GM21381 (cell line): ENCODE measurements around the gene HTRA1.

Experiments
- ATAC-seq: cut with Tn5 transposase; IDR thresholded peaks from one replicate; pipeline ENCODE4 v1.9.1; 2021; ENCODE audit warnings: mild to moderate bottlenecking, moderate library complexity; ENCODE audit not compliant: unreplicated experiment

The HTRA1 gene

DNA sequence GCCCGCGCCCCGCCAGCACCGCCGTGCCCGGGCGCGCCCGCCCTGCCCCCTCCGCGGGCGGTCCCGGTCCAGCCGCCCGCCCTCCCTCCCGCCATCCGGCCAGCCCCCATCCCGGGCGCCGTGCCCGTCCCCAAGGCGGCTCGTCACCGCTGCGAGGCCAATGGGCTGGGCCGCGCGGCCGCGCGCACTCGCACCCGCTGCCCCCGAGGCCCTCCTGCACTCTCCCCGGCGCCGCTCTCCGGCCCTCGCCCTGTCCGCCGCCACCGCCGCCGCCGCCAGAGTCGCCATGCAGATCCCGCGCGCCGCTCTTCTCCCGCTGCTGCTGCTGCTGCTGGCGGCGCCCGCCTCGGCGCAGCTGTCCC lies at the start of gene HTRA1:
TSS of gene HTRA1 (plus strand) at position 187 of the 362 bp plus-strand sequence. CDS start at position 287, 100 bp downstream.
- ATAC-seq: no peak

DNA sequence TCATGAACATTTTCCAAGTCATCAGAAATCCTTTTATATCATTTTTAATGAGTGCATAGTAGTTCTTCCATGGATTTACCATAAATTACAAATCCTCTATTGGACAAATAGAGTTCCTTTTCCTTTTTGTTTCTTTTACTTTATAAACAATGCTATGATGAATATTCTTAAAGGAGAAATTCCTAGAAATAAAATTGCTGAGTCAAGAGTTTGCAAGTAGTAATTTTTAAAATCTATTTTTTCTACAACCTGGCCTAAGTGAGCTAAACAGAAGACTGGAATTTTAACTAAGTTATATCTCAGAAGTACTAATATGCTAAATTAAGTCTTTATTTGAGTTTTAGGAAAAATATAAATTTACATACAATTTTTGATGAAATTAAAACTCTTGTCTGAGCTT lies 48.0 kb upstream of the HTRA1 start:
- no peak for ATAC-seq

DNA sequence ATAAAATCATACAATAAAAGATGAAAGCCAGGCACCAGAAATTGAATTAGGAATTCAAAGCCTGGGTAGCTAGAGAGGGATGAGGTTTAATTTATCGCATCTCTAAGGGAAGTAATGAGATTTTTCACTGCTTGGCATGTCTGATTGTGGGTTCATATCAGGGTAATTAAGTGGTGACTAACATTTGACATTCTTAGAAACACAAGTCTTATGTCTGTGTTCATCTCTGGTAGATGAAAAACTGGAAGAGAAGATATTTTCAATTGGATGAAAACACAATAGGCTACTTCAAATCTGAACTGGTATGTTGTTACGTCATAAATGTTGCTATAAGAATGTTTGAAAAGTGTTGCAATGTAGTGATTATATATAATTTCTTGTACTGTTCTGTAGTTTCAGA lies 43.7 kb upstream of the HTRA1 start:
- ATAC-seq: no peak

DNA sequence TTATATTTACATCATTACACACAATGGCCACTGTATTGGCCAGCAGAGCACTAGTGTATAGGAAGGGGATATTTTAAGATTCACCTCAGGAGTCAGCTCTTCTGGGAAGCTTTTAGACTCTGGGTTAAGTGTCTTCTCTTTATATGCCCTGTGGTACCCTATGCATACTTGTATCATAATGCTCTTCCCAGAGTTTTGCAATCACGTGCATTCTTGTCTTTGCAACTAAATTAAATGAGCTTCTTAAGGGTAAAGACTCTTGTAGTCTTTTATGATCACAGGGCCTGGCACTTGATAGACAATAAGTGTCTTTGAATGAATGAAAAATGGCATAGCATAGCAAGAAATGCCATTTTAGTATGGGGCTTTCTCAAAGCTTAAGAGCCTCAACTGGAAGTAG lies 42.3 kb upstream of the HTRA1 start:
- ATAC-seq: no peak

DNA sequence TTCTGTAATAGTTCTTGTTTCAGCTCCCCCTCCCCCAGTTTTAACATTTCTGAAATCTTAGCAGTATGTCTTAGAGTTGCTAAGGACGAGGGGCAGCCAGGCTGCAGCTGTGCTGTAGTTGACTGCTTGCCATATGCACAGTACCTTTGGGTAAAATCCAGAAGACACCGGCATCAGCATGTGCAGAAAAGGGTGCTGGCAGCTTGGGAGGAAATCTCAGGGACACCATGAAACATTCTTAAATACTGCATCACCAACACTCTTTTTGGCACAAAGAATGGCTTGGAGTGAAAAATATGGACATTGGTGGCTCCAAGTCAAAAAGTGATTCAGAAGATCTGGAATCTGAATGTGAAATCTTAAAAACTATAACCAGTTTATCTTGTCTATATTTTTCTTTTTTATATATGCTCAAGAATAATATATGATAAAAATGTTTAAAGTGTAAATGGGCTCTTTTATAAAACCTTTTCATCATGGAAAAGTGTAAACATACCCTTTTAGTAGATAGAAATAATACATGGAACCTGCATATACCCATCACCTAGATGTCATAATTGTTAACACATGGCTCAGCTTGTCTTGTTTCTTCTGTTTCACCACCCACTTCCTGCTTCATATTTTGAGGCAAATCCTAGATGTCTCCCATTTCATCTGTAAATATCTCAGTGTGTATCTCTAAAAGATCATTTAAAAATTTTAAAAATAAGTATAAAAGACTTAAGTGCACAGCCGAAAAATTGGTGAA lies 41.3 kb upstream of the HTRA1 start:
- no peak for ATAC-seq

DNA sequence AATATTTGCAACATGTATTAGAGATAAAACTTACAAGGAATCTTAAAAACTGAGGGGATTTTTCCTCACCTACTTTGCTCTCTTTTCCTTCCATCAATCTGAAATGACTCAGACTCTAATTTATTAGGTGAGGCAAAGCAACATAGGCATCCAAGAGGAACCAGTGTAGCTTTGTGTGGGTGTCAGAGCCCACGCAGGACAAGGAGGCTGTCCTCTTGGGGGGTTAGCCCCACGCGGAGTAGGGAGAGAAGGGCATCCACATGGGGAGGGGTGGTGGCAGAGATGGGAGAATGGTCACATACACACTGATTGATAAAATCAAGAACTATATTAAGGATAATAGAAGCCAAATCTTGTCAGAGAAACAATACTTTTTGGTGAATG lies 40.7 kb upstream of the HTRA1 start:
- ATAC-seq: no peak

DNA sequence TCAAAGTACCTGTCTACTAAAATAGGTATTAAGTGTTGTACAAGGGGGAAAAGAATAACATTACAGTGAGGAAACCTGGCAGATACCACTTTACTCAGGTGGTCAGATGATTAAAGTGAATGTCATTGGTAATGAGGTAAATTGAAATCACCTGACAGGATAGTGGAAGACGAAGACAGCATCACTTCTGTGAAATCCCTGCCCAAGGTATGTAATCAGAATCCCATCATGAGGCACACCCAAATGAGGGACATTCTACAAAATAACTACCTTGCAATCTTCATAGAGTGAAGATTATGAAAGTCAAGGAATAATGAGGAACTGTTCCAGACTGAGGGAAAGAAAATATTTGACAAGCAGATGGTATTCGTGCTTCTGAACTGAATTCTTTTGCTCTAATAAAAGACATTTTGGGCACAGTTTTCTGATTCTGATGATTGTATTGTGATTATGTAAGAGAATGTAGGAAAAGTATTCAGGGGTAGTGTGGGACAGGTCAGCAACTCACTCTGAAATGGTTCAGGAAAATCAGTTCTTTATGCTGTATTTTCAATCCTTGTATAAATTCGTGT lies 40.2 kb upstream of the HTRA1 start:
- no peak for ATAC-seq

DNA sequence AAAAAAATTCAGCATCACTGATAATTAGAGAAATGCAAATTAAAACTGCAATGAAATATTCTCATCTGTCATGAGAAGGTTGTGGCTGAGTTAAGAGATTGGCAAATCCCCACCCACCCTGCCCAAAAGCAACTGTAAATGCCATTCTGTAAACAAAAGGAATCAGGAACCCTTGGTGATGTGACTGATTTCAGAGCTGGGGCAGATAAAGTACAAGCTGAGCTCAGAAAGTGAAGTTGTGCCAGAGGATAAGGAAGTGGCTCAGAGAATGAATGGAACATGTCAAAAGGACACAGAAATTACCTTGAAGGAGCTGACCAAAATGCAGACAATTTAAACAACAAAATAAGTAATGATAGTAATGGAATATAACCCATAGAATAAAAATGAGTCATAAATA lies 39.6 kb upstream of the HTRA1 start:
- no peak for ATAC-seq

DNA sequence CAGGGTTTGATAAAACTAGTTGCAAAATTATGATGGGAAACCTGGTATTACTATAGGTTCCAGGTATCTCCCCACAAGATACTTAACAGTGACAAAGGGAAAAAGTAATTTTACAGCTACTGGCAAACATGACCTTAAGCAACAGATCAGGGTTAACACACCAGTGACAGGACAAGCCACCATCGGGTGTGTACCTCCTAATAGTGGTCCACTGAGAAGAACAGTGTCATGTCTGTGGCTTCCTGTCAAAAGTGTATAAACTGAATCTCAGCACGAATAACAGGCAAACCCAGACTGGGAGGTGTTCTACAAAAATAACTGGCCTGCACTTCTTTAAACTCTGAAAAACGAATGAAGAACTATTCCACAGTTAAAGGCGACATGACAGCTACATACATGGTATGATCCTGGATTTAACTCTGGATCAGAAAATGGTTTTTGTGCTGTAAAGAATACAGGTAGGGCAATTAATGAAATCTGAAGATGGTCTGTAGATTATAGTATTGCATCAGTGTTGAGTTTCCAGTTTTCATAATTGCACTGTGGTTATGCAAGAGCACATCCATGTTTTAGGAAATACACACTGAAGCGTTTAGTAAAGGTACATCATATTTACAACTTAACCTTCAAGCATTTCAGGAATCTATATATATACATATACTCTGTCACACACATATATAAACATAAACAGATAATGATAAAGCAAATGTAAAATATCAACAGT lies 38.9 kb upstream of the HTRA1 start:
- no peak for ATAC-seq

DNA sequence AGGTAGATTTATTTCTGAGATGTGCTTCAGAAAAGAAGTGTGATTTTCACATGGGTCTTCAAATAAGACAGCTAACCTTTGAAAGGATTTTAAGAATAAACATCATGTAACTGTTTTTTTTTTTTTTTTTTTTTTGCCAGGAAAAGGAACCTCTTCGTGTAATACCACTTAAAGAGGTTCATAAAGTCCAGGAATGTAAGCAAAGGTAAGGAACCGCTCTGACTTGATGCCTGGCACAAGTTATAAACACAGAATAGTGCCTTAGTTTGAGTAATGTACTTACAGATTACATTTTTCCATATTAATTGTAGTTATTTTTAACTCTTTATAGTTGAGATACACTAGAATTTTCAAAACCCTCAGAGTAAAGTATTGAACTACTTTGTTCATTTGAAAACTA lies 37.3 kb upstream of the HTRA1 start:
- no peak for ATAC-seq

DNA sequence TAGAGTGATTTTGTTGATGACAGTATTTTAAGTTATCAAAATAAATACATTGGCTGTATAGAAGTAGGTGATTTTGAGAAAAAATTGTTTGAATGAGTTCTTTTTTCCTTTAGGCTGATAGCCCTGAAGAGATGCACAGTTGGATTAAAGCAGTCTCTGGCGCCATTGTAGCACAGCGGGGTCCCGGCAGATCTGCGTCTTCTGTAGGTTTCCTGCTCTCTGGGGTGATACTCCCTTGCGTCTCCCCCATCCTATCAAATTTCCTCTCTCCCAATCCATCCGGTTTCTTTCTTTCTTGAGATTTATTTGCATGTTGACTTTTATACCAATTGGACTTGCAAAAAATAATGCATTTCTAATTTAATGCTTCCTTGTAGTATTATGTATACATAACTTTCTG lies 34.5 kb upstream of the HTRA1 start:
- no peak for ATAC-seq

DNA sequence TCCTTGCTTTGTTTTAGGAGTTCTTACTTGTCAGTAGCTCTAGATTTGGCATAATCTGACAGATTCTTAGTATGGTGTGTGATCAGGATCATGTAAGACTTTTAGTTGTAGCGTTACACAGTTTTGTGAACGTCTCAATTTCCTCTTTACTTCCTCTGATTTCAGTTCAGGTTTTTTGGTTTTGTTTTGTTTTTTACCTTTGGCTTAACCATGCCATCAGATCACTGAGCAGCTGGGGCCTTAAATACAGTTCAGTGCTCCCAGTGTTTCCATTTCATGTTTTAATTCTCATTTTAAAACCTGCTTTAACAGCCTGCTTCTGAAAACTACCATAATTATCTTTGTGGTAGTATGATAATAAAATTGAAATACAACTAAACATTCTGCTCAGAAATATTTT lies 34.1 kb upstream of the HTRA1 start:
- ATAC-seq: no peak

DNA sequence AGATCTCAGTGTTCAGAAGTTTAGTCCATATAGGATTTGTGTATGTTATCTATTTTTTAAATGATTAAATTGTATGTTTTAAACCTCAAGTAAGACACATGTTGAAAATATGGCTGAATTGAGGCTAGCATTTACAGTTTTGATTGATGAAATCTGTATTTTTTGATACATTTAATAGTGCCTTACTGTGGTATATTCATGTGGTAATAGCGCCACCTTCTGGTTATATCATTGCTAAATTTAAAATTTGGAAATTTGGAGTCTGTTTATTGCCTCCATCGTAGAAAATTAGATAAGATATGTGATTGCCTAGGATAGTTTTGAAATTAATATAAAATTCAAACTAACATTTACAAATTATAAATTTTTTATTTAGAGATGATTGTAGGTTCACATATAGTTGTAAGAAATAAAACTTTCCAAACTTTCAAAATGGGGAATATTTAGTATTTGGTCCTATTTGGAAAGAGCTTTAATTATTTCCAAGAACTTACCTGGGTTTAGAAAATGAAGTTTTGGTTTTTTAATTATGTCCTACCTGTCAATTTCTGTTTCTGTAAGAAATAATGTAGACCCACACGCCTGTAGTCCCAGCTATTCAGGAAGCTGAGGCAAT lies 26.0 kb upstream of the HTRA1 start:
- ATAC-seq: no peak

DNA sequence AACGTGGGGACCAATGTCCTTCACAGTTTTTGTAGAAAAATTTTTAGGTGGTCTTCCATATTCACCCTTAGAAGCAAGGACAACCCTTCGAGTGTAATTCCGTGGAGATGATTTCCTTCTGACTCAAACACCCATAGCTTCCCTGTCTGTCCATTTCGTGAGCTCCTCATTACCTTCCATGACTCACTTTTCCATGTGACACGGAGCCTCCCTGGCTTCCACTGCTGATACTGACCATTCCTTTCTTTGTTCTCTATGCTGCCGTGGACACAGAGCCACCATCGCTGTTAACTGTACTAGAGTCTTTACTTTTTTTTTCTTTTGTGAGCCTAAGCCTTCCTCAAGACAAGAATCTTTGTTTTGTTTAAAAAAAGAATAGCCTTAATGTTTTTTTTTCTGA lies 19.4 kb upstream of the HTRA1 start:
- no peak for ATAC-seq

DNA sequence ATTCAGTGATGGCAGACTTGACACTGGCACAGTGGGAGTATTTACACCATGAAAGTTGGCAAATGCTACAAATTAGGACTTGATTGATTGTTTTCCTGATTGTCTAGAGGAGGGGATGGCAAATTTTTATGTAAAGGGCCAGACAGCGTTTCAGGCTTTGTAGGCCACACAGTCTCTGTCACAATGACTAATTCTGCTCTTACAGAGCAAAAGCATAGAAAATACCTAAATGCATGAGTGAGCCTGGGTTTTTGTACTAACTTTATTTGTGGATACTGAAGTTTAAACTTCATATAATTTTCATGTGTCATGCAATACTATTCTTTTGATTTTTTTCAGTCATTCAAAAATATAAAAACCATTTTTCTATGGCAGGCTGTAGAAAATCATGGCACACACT lies 15.9 kb upstream of the HTRA1 start:
- no peak for ATAC-seq

DNA sequence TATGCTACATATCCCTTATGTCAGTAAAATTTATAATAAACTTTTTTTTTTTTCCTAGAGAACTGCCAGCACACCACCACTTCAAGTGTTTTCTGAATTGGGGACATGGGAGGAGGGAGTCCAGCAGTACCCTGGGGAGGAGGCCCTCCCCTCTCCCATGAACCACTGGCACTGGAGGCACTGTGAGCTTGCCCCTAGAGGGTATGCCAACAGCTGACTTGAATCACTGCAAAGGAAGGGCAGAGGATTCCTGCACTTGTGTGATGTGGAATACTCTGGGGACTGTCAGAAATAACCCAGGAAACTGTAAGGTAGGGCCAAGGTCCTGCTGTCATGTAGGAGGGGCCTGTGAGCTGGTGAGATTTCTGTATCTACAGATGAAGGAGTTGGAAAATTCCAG lies 15.4 kb upstream of the HTRA1 start:
- no peak for ATAC-seq

DNA sequence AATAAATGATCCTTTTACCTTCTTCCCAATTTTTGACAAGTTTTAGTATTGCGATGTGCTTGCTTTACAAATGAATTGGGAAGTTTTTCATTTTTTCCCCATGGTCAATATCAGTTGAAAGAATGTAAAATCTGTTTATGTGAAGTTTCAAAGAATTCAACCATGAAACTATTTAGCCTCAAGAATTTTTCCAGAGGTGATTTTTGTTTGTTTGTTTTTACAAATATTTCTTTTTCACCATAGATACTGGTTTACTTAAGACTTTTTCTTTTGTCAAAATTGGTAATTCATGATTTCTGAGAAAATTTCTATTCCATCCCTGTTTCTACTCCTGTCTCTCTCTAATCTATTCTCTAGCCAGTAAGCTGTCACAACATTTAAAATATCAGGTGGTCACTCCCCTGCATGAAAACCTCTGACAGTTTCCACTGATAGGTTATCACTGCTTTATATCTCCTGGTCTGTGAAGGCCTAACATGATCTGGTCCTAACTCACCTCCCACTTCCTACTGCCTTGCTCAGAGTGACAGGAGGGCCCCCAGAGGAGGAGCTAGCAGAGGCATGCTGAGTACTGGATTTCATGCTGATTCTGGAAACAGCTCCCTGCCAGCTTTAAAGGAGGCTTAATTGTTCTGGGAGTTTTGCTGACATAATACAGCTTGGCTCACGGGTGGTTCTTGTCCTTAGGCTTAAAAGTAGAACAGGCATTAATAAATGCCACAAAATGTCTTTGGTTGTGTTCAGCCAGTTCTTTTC lies 14.5 kb upstream of the HTRA1 start:
- ATAC-seq: no peak

DNA sequence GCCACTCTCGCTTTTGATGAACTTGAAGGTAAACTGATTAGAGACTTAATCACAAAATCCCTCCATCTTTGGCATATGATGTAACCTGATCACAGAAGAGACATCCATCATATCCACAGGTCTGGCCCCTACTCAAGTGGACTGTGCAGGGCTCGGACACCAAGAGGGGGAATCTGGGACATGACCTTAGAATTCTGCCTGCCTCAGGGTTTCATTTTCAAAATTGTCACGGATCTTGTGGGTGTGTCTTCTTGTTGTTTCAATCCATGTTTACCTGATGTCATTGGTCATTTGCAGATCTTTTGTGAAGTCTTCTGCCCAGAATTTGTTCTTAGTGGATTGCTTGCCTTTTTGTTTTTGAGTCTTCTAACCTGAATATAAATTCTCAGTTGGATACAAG lies 12.8 kb upstream of the HTRA1 start:
- ATAC-seq: no peak

DNA sequence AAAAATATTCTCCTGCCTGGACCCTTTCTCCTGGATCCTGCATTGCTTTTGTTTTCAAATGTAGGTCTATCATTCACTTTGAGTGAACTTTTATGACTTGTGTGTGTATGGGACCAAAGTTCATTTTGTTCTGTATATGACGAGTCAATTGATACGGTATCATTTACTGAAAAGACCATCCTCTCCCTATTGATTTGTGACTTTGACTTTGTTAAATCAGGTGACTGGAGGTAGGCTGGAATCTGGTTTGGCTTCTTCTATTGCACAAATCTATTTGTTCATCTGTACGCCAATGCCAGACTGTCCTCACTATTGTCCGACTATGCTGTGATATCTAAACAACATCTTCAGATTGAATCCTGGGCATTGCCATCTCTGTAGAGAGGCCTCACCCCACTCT lies 12.2 kb upstream of the HTRA1 start:
- ATAC-seq: no peak

DNA sequence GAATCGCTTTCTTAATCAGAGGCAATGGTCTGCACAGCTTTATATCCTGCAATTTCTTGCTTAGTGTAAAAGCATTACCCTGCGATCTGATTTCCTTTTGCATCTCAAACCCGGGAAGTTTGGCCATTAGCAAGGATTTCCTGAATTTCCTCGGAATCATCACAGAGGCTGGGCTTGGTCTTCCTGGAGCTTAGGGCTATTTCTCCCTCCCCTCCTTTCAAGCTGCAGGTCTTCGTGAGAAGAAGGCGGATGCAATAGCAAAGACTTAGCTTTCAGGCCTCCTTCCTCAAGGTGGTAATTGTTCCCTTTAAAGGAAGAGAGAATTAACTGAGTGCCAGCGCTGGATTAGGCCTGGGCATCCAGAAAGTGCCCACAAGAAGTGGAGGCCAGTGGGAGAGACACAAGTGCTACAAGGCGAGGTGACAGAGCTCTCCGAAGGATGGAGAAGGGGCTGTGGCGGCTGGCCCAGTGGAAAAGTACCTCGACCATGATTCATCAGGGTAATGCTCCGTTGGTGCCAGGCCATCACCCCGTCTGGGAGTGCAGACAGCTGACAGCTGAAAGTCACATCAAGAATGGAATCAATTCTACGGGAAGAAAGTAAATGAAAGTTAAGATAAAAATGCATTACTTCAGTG lies 10.9 kb upstream of the HTRA1 start:
- ATAC-seq: no peak

DNA sequence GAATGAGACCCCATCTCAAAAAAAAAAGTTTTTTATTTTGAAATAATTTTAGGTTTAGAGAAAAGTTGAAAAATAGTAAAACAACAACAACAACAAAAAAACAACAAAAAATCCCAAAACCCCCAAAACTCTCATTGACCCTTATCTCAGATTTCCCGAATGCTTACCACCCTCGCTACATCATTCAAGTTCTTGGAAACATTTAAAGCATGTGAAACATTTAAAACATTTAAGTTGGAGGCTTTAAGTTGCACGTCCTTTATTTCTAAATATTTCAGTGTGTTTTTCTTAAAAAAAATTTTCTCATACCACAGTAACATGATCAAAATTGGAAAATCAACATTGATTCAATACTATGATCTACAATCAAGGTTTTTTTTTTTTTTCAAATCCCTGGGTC lies 7.3 kb upstream of the HTRA1 start:
- ATAC-seq: no peak
